ENCODE data around the gene MCRIP2.

Gene MCRIP2

DNA sequence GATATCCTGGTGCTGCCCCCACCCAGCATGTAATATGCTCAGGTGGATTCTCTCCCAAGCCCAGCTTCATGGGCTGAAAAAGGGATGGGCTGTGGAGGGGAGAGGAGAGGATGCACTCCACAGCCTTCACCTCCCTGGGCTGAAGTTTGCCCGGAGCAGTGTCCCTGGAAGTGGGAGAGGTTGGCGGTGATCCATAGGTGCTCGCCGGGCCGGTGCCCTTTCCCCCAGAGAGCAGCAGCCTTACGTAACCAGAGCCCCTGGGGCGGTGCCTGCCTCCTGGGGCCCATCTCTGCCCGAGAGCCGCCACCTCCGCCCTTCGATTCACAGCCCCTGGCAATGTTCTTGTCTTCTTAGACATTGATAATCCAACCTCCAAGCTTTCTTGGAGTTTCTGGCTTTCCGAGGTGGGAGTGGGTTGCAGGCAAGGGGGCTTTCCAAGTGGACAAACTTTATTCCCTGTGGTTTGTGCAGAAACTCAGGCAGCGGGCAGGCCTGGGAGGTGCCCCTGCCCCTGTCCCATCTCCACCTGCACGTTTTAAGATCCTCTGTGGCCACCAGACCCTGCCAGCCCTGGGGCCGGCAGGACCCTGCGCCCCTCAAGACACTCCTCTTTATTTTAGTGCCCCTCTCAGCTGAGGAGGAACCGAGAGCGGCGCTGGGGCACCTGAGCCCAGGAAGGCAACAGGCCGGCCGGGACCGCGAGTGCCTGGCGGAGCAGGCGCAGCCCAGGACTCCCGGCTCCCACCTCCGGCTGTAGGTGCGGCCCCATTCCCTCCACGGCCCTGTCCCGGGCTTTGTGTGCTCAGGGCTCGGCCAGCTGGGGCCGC lies 4.4 kb downstream of the MCRIP2 start:
- Histone ChIP-seq H3K36me3 (peaks cover 0 to 41% (median 22%) of the 10 kb centered on the region in 11 experiments; a peak in 15 of 22 replicates), H3K4me1 (peaks cover 67 to 84% (median 77%) of the 10 kb centered on the region in 10 experiments), H3K27ac (peak overlapping the region in 2 of 11 experiments; percentile 17 to 28; a peak in 3 of 22 replicates), H3K27me3 (no peaks in the 10 kb centered on the region), H3K9me3 (replicated peaks in 1 of 11) (no peaks in the 10 kb centered on the region), H3K4me2 (peak overlapping the region; percentile 86 to 99 (median 95)), H4K20me1 (peaks cover 26 to 61% (median 52%) of the 10 kb centered on the region in 11 experiments; a peak in 19 of 22 replicates), H3K4me3 (no peak overlapping the region), H3K9ac (peak overlapping the region in 10 of 11 experiments; percentile 15 to 91 (median 53); a peak in 18 of 22 replicates)
- no peak for TF ChIP-seq Cebpa-rat (IDR thresholded peaks at IDR 0.05)

DNA sequence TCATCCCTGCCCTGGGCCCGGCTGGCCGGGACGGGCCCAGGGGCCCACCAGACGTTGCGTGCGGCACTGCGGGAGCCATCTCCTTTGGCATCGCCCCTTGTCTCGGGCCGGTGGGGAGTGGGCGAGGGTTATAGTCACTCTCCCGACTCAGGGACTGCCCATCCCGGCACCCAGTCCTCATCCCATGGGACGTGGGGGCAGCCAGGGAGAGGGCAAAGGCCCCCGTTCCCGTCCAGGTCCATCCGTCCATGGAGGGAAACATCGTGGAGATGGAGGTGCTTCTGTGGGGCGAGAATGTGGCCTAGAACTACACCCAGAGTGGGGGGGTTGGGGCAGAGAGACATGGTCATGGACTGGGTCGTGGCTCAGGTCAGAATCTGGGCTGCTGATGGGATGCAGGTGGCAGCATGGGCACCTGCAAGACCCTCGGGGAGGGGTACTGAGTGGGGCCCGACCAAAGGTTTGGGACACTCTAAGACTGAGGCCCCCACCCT lies 5.1 kb downstream of the MCRIP2 start:
- peaks cover 0 to 48% (median 27%) of the 10 kb centered on the region in 11 experiments; a peak in 17 of 22 replicates for H3K36me3 ChIP-seq
- peaks cover 63 to 84% (median 72%) of the 10 kb centered on the region in 10 experiments for H3K4me1 ChIP-seq
- peak overlapping the region in 2 of 11 experiments; percentile 17 to 28; a peak in 1 of 22 replicates for H3K27ac ChIP-seq
- H3K4me3 ChIP-seq: no peak overlapping the region
- peak overlapping the region in 10 of 11 experiments; percentile 14 to 91 (median 53); a peak in 10 of 22 replicates for H3K9ac ChIP-seq
- no peaks in the 10 kb centered on the region for H3K27me3 ChIP-seq
- peaks cover 26 to 66% (median 52%) of the 10 kb centered on the region in 11 experiments; a peak in 19 of 22 replicates for H4K20me1 ChIP-seq
- TF ChIP-seq Cebpa-rat (IDR thresholded peaks at IDR 0.05): no peak
- peak overlapping the region; percentile 86 to 99 (median 95); a peak in 21 of 22 replicates for H3K4me2 ChIP-seq
- no peaks in the 10 kb centered on the region for H3K9me3 ChIP-seq (replicated peaks in 1 of 11)

DNA sequence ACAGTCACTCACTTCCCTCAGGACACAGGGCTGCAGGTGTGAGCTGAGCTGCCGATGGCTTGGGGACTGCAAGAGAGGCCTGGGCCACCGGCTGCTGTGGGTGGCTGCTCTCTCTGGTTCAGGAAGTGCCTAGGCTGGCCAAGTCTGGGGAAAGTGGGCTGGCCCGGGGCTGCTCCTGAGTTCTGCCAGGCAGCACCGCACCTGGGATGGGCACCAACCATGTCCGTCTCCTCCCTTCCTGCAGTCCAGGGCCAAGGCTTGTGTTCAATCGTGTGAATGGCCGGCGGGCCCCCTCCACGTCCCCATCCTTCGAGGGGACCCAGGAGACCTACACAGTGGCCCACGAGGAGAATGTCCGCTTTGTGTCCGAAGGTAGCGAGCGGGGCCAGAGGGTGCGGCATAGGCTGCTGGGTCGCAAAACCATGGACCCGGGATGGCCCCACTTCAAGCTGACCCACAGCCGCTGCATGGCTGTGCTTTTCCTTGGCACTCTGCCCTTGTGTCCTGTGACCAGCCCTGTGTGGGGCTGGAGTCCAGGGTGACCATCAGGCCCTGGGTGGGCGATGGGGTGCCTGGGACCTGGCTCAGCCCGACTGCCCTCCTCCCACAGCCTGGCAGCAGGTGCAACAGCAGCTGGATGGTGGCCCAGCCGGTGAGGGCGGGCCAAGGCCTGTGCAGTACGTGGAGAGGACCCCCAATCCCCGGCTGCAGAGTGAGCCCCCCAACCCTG lies 5.7 kb downstream of the MCRIP2 start:
- peaks cover 26 to 71% (median 52%) of the 10 kb centered on the region in 11 experiments; a peak in 19 of 22 replicates for H4K20me1 ChIP-seq
- no peaks in the 10 kb centered on the region for H3K9me3 ChIP-seq (replicated peaks in 1 of 11)
- H3K4me1 ChIP-seq: peaks cover 61 to 84% (median 72%) of the 10 kb centered on the region in 10 experiments
- peak overlapping the region in 1 of 11 experiments; percentile 17; a peak in 1 of 22 replicates for H3K27ac ChIP-seq
- H3K9ac ChIP-seq: peak overlapping the region in 10 of 11 experiments; percentile 17 to 93 (median 74); a peak in 13 of 22 replicates
- peak overlapping the region in 1 of 10 experiments; percentile 86; a peak in 2 of 20 replicates for H3K4me3 ChIP-seq
- peak overlapping the region; percentile 86 to 99 (median 95) for H3K4me2 ChIP-seq
- no peaks in the 10 kb centered on the region for H3K27me3 ChIP-seq
- no peak for TF ChIP-seq Cebpa-rat (IDR thresholded peaks at IDR 0.05)
- peaks cover 0 to 54% (median 33%) of the 10 kb centered on the region in 11 experiments; a peak in 18 of 22 replicates for H3K36me3 ChIP-seq

DNA sequence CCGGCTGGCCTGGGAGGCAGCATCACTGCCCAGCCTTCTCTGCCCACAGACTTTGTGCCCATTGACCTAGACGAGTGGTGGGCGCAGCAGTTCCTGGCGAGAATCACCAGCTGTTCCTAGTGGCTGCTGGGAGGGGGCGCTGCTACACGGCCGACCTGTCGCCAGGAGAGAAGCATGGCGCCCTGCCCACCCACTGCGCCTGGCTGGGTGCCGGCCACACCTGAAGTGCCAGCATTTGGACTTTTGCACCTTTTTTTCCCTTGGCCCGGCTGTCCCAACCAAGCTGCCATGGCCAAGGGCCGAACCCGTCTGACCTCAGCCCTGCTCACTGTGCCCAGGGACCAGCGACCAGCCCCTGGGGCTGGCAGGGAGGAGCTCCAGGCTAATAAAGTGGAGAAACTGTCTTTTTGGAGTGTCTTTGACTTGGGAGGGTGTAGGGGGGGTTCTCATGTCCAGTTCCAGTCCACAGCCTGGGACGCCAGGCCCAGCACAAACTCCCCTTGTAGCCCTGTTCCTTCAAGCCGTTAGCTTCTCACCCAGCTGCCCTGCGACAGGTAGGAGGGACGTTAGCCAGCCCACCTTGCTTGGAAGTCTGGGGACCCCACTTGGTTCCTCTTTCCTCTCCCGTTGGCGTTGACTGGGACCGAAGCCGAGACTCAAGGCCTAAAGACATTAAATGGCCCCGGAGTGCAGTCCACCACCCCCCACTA lies 6.6 kb downstream of the MCRIP2 start:
- Histone ChIP-seq H3K27ac (peak overlapping the region; percentile 79 to 91 (median 86)), H3K4me1 (peaks cover 52 to 75% (median 64%) of the 10 kb centered on the region in 10 experiments), H3K36me3 (peaks cover 0 to 63% (median 33%) of the 10 kb centered on the region in 11 experiments; a peak in 18 of 22 replicates), H3K9me3 (replicated peaks in 1 of 11) (no peaks in the 10 kb centered on the region), H3K4me3 (peak overlapping the region; percentile 57 to 95 (median 84)), H3K27me3 (no peaks in the 10 kb centered on the region), H3K4me2 (peak overlapping the region; percentile 86 to 99 (median 95)), H4K20me1 (peaks cover 20 to 70% (median 44%) of the 10 kb centered on the region in 11 experiments; a peak in 19 of 22 replicates), H3K9ac (peak overlapping the region; percentile 86 to 95 (median 91))
- TF ChIP-seq Cebpa-rat (IDR thresholded peaks at IDR 0.05): no peak

GRCh38 chr16:648781-649589 lies 7.4 kb downstream of the MCRIP2 start, which contains the start of gene WDR90:
Gene WDR90 (plus strand): TSS chr16:649365. CDS start chr16:649417, 52 bp downstream.
- peak within 1 kb of the TSS; percentile 57 to 95 (median 84) for H3K4me3 ChIP-seq
- peak within 1 kb of the TSS; percentile 79 to 91 (median 86) for H3K27ac ChIP-seq
- H3K9ac ChIP-seq: peak within 1 kb of the TSS; percentile 86 to 95 (median 91)
- peaks cover 14 to 69% (median 37%) of the 10 kb centered on the region in 11 experiments; a peak in 19 of 22 replicates for H4K20me1 ChIP-seq
- H3K36me3 ChIP-seq: peaks cover 0 to 68% (median 41%) of the 10 kb centered on the region in 11 experiments; a peak in 19 of 22 replicates
- no peaks in the 10 kb centered on the region for H3K27me3 ChIP-seq
- TF ChIP-seq Cebpa-rat (IDR thresholded peaks at IDR 0.05): no peak
- H3K4me2 ChIP-seq: peak within 1 kb of the TSS; percentile 86 to 99 (median 95)
- H3K4me1 ChIP-seq: peaks cover 46 to 67% (median 56%) of the 10 kb centered on the region in 10 experiments
- H3K9me3 ChIP-seq (replicated peaks in 1 of 11): no peaks in the 10 kb centered on the region

DNA sequence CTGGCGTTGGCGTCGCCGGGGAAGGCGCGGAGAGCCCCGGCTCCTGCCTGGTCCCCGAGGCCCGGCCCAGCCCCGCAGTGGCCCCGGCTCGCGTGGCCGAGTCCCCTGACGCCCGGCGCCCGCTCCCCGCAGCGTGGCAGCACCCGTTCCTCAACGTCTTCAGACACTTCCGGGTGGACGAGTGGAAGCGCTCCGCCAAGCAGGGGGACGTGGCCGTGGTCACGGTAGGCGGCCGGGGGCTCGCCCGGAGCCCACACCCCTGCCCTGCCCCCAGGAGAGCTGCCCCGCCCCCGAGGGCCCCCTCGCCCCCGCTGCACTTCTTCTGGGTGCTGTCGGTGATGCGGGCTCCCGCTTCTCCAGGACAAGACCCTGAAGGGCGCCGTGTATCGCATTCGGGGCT lies 8.0 kb downstream of the MCRIP2 start:
- no peaks in the 10 kb centered on the region for H3K9me3 ChIP-seq (replicated peaks in 1 of 11)
- H3K27ac ChIP-seq: peak overlapping the region; percentile 79 to 91 (median 86)
- H3K4me3 ChIP-seq: peak overlapping the region; percentile 57 to 95 (median 84)
- peak overlapping the region; percentile 86 to 95 (median 91) for H3K9ac ChIP-seq
- H3K27me3 ChIP-seq: no peaks in the 10 kb centered on the region
- no peak for TF ChIP-seq Cebpa-rat (IDR thresholded peaks at IDR 0.05)
- peaks cover 46 to 61% (median 51%) of the 10 kb centered on the region in 10 experiments for H3K4me1 ChIP-seq
- peaks cover 14 to 63% (median 30%) of the 10 kb centered on the region in 11 experiments; a peak in 19 of 22 replicates for H4K20me1 ChIP-seq
- peaks cover 0 to 67% (median 40%) of the 10 kb centered on the region in 11 experiments; a peak in 19 of 22 replicates for H3K36me3 ChIP-seq
- peak overlapping the region; percentile 86 to 99 (median 95) for H3K4me2 ChIP-seq

DNA sequence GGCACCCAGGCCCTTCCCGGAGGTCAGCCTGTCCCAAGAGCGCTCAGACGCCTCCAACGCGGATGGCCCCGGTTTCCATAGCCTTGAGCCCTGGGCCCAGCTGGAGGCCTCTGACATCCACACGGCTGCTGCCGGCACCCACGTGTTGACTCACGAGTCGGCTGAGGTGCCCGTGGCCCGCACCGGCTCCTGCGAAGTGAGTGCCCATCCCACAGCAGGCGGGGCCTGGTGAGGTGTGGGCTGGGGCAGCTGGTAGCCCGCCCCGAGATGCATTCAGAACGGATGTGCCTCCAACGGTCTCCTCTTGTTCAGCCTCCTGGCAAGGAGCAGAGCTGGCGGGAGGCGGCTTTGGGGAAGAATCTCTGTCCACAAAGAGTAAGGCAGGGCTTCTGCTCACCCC lies 10.2 kb downstream of the MCRIP2 start:
- peaks cover 28 to 39% (median 33%) of the 10 kb centered on the region in 10 experiments for H3K4me1 ChIP-seq
- H3K36me3 ChIP-seq: peaks cover 0 to 70% (median 51%) of the 10 kb centered on the region in 11 experiments; a peak in 19 of 22 replicates
- peaks cover 0 to 59% (median 11%) of the 10 kb centered on the region in 11 experiments; a peak in 16 of 22 replicates for H4K20me1 ChIP-seq
- no peak for TF ChIP-seq Cebpa-rat (IDR thresholded peaks at IDR 0.05)
- H3K9ac ChIP-seq: peak overlapping the region in 2 of 11 experiments; percentile 9 to 24; a peak in 2 of 22 replicates
- no peaks in the 10 kb centered on the region for H3K9me3 ChIP-seq (replicated peaks in 1 of 11)
- H3K4me3 ChIP-seq: no peak overlapping the region
- no peak overlapping the region for H3K27ac ChIP-seq
- H3K4me2 ChIP-seq: no peak overlapping the region
- H3K27me3 ChIP-seq: no peaks in the 10 kb centered on the region
